GM12891 (cell line): ENCODE data around the gene C4orf50.

Experiments used
- PAX5 ChIP-seq: IDR thresholded peaks from 2 replicates; pipeline ENCODE4 v1.6.1; 2011; ENCODE audit warnings: low read length, moderate library complexity, mild to moderate bottlenecking; ENCODE audit not compliant: insufficient read depth, severe bottlenecking
- POLR2A ChIP-seq: IDR thresholded peaks from 2 replicates; pipeline ENCODE4 v1.6.1; 2011; ENCODE audit warnings: low read depth, low read length, control low read depth
- POLR2AphosphoS5 ChIP-seq: IDR thresholded peaks from 2 replicates; pipeline ENCODE4 v1.6.1; 2011; ENCODE audit warnings: low read depth, low read length, control low read depth
- SPI1 ChIP-seq: IDR thresholded peaks from 2 replicates; pipeline ENCODE4 v1.6.1; 2011; ENCODE audit warnings: low read depth, low read length, control low read depth
- TAF1 ChIP-seq: IDR thresholded peaks from 2 replicates; pipeline ENCODE4 v1.6.1; 2011; ENCODE audit warnings: low read depth, low read length, control low read depth

DNA sequence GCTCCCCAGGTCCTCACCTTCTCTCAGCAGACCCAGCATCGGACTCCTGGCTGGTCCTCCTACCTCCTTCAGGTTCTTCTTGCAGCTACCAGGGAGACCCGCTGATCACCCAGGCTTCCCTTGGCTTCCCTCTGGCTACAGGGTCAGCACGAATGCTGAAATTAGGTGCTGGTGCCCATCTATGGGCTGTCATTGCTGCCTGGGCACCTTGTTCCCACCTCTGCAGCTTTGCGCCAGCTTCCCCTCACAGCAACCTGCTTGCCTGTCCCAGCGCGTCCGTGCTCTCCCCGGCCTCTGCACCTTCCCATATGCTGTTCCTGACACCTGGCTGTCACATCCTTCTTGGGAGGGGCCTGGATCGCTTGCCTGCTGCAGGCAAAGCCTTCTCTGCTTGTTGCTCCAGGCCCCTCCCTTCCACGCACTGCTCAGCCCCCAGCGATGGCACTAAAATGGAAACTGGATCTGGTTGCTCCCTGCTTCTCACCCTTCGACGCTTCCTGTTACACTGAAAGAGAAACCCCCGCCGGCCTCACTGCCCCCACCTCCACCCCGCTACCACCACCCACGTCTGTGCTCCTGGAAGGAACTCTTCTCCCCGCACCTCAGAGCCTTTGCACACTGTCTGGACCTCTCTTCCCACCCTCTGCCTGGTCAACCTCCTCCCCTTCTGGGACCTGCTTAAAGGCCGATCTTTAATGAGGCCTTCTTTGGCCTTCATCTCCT, 22.2 kb downstream of the C4orf50 start:
- TF ChIP-seq POLR2A = no peak
- TF ChIP-seq POLR2AphosphoS5 = no peak
- TF ChIP-seq TAF1 = no peak
- TF ChIP-seq SPI1 = no peak
- no peak for TF ChIP-seq PAX5
